Left ventricle myocardium inferior (tissue), 1 donor: Measurements from ENCODE around the gene STON2. TPM values are rescaled to one million over a fixed set of nuclear protein-coding genes. Genes with fewer than 3 reads are reported as not detected.
A peak's percentile ranks its signal among the peaks of the same experiment; 100 is the strongest.
"Not testable (repeated sequence)": the region's sequence is repeated elsewhere in the genome, so short reads cannot be mapped to it uniquely, and the experiment has no call there.

Source experiments
- DNase-seq: peaks from one replicate; pipeline ENCODE4 v3.0.0-alpha.2; 2020
- H3K27ac ChIP-seq: fragments of 200-600 bp; replicated peaks from 2 replicates; pipeline ENCODE4 v1.8.0; 2021
- H3K27me3 ChIP-seq: fragments of 200-600 bp; 2 replicates; pipeline ENCODE4 v1.8.0; 2021; ENCODE audit warnings: low read depth
- H3K36me3 ChIP-seq: fragments of 200-600 bp; 2 replicates; pipeline ENCODE4 v1.8.0; 2021
- H3K4me1 ChIP-seq: fragments of 200-600 bp; 2 replicates; pipeline ENCODE4 v1.8.0; 2021
- H3K4me3 ChIP-seq: fragments of 200-600 bp; 2 replicates; pipeline ENCODE4 v1.8.0; 2021; ENCODE audit warnings: mild to moderate bottlenecking, moderate library complexity
- H3K9me3 ChIP-seq: fragments of 200-600 bp; replicated peaks from 2 replicates; pipeline ENCODE4 v1.8.0; 2021
- CTCF ChIP-seq: fragments of 200-600 bp; IDR thresholded peaks from 2 replicates; pipeline ENCODE4 v1.8.0; 2021; ENCODE audit warnings: antibody characterized with exemption, mild to moderate bottlenecking, borderline replicate concordance
- intact Hi-C: fragments of 100-400 bp; cut with micrococcal nuclease; formaldehyde crosslinking; loops from one replicate; pipeline ENCODE4 v1.11.0; 2022
- total RNA-seq: library from RNA; stranded (reverse); fragmentation: NEBNext Ultra II Directional; extraction: Animal tissue kit (Norgen Biotek cat#: 25700); gene quantifications from one replicate; pipeline ENCODE4 v1.2.1, GENCODE V29; 2021
- donor health status: DM: no; HTN: yes; CAD: no; lungs with severe emphysema.

STON2 gene
- total RNA-seq, 1 donor from 2014 or later: 8.3 TPM

GRCh38 chr14:81233615-81234014 lies 166.5 kb downstream of the STON2 start:
- intact Hi-C loops: no loop called here
- H3K27ac ChIP-seq: no peak overlapping the region
- DNase-seq: no peak
- no peaks in the 10 kb centered on the region for H3K27me3 ChIP-seq
- no peaks in the 10 kb centered on the region for H3K4me1 ChIP-seq
- H3K36me3 ChIP-seq: no peaks in the 10 kb centered on the region
- TF ChIP-seq CTCF: no peak
- H3K9me3 ChIP-seq: peaks cover 4% of the 10 kb centered on the region
- no peak overlapping the region for H3K4me3 ChIP-seq

GRCh38 chr14:81231540-81231939 lies 168.6 kb downstream of the STON2 start:
- no peak overlapping the region for H3K4me3 ChIP-seq
- no peaks in the 10 kb centered on the region for H3K27me3 ChIP-seq
- intact Hi-C loops: no loop called here
- H3K27ac ChIP-seq: no peak overlapping the region
- DNase-seq: no peak
- H3K9me3 ChIP-seq: no peaks in the 10 kb centered on the region
- no peak for TF ChIP-seq CTCF
- H3K36me3 ChIP-seq: no peaks in the 10 kb centered on the region
- no peaks in the 10 kb centered on the region for H3K4me1 ChIP-seq

DNA sequence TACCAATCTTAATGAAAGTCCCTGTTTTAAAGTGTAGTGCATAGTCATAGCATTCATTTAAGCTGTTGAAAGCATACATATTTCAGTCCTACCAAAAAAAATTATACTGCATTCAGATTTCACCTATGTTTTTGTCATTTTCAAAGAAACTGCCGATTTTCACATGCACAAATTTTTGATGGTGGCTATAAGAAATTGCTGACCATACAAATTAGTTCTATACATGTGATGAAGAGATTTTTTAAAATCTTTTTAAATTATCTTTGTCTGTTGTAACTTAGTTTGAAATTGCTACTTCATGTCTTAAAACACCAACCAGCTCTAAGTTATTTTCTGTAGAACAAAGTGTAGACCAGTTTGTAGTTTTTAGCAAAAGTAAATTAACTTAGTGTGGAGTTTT lies 175.9 kb downstream of the STON2 start:
- H3K27me3 ChIP-seq: no peaks in the 10 kb centered on the region
- TF ChIP-seq CTCF: no peak
- no peak overlapping the region for H3K4me3 ChIP-seq
- no peaks in the 10 kb centered on the region for H3K9me3 ChIP-seq
- no peak for DNase-seq
- H3K27ac ChIP-seq: no peak overlapping the region
- intact Hi-C loops: no loop called here
- no peaks in the 10 kb centered on the region for H3K36me3 ChIP-seq
- H3K4me1 ChIP-seq: peaks cover 10% of the 10 kb centered on the region

DNA sequence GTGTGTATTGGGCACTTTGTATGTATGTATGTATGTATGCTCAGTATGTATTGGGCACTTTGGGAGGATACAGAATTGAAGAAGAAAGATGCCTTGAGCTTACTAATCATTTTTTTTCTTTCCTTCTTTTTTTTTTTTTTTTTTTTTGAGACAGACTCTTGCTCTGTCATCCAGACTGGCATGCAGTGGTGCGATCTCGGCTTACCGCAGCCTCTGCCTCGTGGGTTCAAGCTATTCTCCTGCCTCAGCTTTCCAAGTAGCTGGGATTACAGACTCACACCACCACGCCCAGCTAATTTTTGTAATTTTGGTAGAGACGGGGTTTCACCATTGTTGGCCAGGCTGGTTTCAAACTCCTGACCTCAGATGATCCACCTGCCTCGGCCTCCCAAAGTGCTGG lies 176.3 kb downstream of the STON2 start:
- H3K4me3 ChIP-seq, H3K9me3 ChIP-seq, H3K27ac ChIP-seq, H3K36me3 ChIP-seq, DNase-seq, H3K27me3 ChIP-seq, intact Hi-C loops: not testable (repeated sequence)
- H3K4me1 ChIP-seq: peaks cover 12% of the 10 kb centered on the region

GRCh38 chr14:81222691-81223090 lies 177.4 kb downstream of the STON2 start:
- intact Hi-C loops: no loop called here
- no peaks in the 10 kb centered on the region for H3K36me3 ChIP-seq
- no peaks in the 10 kb centered on the region for H3K9me3 ChIP-seq
- peaks cover 23% of the 10 kb centered on the region for H3K4me1 ChIP-seq
- no peak for TF ChIP-seq CTCF
- no peak overlapping the region for H3K4me3 ChIP-seq
- no peak overlapping the region for H3K27ac ChIP-seq
- no peaks in the 10 kb centered on the region for H3K27me3 ChIP-seq
- no peak for DNase-seq

- DNase-seq: no peak
- no peaks in the 10 kb centered on the region for H3K27me3 ChIP-seq
- H3K27ac ChIP-seq: peak overlapping the region; percentile 96
- no peak for TF ChIP-seq CTCF
- no peaks in the 10 kb centered on the region for H3K36me3 ChIP-seq
- no peaks in the 10 kb centered on the region for H3K9me3 ChIP-seq
- H3K4me1 ChIP-seq: peaks cover 28% of the 10 kb centered on the region
- intact Hi-C loops: no loop called here
- H3K4me3 ChIP-seq: peak overlapping the region; percentile 80
Measured at GRCh38 chr14:81222126-81222525, 178.0 kb downstream of the STON2 start.
